Measurements from ENCODE around the gene NF2.

GRCh38 chr22:29716814-29717545, 113.5 kb downstream of the NF2 start:
- no peak for TF ChIP-seq CTCF (IDR thresholded peaks at IDR 0.05)
- TF ChIP-seq POLR2AphosphoS5 (IDR thresholded peaks at IDR 0.05): no peak
- no peak for TF ChIP-seq EP300 (IDR thresholded peaks at IDR 0.05)
